Dedifferentiated amniotic fluid mesenchymal stem cell (primary cell): ENCODE measurements around the gene FOCAD.

Experiments used
- DNase-seq: peaks from one replicate; pipeline ENCODE4 v3.0.0-alpha.2; 2016; ENCODE audit errors: extremely low spot score

Gene FOCAD

DNA sequence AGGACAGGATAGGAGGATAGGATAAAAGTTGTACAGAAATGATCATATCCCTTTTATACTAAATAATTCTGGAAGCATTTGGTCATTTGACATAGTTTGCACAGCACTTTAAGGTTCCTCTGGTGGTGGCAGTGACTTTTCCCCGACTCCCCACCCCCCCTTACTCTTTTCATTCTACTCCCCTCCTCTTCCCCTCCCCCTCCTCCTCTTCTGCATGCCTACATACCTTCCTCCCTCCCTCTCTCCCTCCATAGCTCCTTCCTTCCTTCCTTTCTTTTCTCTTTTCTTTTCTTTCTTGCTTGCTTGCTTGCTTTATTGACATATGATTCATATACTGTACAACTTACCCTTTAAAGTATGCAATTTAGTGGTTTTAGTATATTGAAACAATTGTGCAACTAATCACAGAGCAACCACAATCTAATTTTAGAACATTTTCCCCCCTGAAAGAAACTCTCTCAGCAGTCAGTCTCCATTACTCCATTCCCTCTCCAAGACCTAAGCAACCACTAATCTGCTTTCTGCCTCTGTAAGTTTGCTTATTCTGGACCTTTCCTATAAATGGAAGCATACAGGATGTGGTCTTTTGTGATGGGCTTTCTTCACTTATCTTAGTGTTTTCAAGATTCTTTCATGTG is 188.4 kb downstream of the FOCAD start:
- DNase-seq, result peak; percentile 67

DNA sequence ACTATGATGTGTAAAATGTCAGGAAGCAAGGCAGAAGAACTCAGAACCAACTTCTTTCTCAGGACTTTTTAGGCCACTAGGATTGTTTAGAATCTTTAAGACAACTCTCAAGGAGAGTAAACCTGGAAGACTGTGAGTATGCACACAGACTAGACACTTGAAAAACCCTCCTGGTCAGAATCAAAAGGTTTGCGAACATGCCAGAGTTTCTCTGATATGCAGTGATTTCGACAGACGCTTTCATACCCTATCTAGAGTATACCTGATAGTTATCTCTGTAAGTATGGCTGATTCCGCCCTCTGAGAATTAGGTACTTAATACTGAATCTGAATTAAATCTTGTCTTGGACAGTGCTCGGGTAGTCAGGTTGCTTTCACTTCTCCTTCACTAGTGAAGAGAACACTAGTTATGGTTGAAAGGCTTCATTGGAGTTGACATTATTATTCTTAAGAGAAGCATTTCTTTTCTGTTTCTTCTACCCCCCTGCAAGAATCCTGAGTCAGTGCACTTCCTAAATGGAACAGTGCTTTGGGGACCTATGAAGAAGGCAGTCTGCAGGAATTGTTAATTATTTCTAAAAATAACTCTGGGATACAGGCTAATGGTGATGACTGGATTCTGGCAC is 189.3 kb downstream of the FOCAD start:
- DNase-seq, result no peak

GRCh38 chr9:20880271-20880670 is 196.2 kb downstream of the FOCAD start:
- no peak for DNase-seq

DNA sequence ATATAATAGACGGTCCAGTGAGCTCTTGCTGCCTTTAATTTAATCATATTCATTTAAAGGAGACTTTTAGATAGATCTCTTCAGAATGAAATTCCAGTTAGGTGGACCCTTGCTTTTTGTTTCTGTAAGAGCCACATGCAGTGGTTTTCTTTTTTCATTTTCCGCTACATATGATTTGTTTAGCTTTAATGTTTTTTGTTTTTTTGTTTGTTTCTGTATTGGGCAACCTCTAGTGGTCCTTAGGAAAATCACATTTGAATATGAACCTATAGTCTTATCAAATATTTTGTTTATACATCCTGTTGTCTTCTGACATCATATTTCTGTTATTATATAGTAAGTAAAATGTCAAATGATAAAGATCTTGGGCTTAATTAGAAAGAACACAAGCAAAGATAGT is 196.6 kb downstream of the FOCAD start:
- DNase-seq, result no peak

- DNase-seq, result no peak
These were observed 201.0 kb downstream of the FOCAD start for GRCh38 chr9:20884985-20885593.

- peak; percentile 15 for DNase-seq
These were observed 215.0 kb downstream of the FOCAD start for GRCh38 chr9:20898885-20899554.

- no peak for DNase-seq
These were observed 219.2 kb downstream of the FOCAD start for GRCh38 chr9:20903212-20903611.

- DNase-seq, result no peak
These were observed 220.9 kb downstream of the FOCAD start for GRCh38 chr9:20904995-20905394.

DNA sequence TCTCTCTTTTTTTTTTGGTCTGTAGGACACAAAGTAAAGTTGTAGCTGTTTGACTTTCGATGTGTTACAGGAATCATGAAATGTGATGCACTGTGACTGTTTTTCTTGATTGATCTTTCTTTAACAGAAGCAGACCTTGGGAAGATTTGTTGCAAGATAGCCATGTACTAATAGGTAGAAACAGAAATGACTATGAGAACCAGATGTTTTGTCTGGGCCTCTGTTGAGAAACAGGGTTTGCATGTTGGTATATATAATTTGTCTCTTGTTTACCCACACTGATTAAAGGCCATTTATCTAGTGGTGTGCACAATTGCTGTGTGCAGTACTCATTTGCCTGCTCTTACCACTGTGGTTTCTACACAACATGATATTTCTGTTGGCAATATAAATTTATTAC is 222.3 kb downstream of the FOCAD start:
- no peak for DNase-seq

- DNase-seq, result no peak
These were observed 224.4 kb downstream of the FOCAD start for GRCh38 chr9:20908461-20908860.

DNA sequence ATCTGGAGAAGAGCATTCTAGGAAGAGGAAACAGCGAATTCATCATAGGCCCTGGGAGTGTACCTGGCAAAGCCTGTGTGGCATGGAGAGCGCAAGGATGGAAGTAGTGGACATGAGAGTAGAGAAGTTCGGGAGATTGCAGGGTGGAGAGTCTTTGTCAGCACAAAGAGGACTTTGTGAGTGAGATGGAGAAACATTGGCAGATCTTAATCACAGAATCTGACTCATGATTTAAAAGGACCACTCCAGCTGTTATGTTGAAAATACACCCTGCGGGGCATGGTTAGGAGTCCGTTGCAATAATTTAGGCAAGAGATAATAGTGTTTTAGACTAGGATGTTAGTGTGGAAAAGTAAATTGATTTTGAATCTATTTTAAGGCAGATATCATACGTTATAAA is 230.5 kb downstream of the FOCAD start:
- DNase-seq, result no peak

GRCh38 chr9:20921362-20921761 is 237.3 kb downstream of the FOCAD start:
- no peak for DNase-seq

- DNase-seq, result no peak
These were observed 241.4 kb downstream of the FOCAD start for GRCh38 chr9:20925256-20926045.

GRCh38 chr9:20929276-20929675 is 245.2 kb downstream of the FOCAD start:
- no peak for DNase-seq

- DNase-seq, result no peak
These were observed 246.8 kb downstream of the FOCAD start for GRCh38 chr9:20930836-20931235.

GRCh38 chr9:20940447-20941173 is 256.6 kb downstream of the FOCAD start:
- no peak for DNase-seq

DNA sequence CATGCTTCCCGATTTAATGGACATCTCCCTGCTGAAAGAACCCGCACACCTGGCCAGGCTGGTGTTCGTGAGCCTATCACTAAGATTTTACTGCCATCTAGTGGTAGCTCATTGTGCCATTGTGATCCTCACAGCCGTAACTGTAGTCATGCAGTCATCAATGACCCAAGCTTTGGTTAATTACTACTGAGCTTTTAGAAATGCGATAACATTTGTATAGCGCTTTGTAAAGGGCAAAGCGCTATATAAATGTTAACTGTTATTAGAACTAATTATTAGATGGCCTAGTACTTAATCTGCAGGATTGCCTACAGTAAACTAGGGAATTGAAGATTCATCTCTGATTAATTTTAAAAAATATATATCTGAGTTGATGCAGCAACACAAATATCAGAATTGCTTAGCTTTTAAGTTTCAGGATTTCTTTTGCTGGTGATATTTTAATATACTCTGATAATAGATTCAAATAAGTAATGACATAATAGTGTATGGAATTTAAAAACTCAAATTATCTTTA is 257.2 kb downstream of the FOCAD start:
- DNase-seq, result peak; percentile 80

- no peak for DNase-seq
These were observed 260.4 kb downstream of the FOCAD start for GRCh38 chr9:20944507-20944906.

DNA sequence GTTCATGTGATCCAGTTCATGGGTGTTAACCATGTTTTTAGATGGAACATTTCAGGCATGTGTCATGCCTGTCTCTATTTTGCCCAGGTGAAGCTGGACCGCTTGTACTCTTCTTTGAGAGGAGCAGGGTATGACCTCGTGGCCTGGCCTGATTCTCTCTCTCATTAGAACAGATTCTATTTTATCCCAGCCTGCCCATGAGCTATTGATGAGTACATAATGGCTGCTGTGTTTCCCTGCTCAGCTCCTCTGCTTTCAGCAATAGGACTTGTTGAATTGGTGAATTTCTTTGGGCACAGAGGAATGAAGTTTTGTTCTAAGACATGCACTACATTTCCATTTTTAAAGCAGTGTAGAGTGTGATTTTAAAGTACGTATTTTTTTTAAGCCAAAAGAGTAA is 261.2 kb downstream of the FOCAD start:
- DNase-seq, result no peak

GRCh38 chr9:20945856-20946255 is 261.8 kb downstream of the FOCAD start:
- no peak for DNase-seq

- DNase-seq, result no peak
These were observed 264.6 kb downstream of the FOCAD start for GRCh38 chr9:20948703-20949102.
